ENCODE measurements around the gene GLP2R.

GLP2R gene

GRCh38 chr17:9798724-9799123 lies 27.0 kb upstream of the GLP2R start:
- no peaks in the 10 kb centered on the region for H3K4me1 ChIP-seq (ENCODE audit: control insufficient read depth, insufficient read depth, low read length)
- H3K27me3 ChIP-seq (ENCODE audit: control insufficient read depth, insufficient read depth, low read length), result no peaks in the 10 kb centered on the region
- no peaks in the 10 kb centered on the region for H3K9me3 ChIP-seq (replicated peaks; ENCODE audit: low read length)
- H3K4me3 ChIP-seq (ENCODE audit: low read length), result no peak overlapping the region
- H3K9ac ChIP-seq (ENCODE audit: low read depth, low read length), result no peak overlapping the region
- no peaks in the 10 kb centered on the region for H3K36me3 ChIP-seq (ENCODE audit: insufficient read depth, low read length)
- H3K4me2 ChIP-seq (ENCODE audit: low read length), result no peak overlapping the region

GRCh38 chr17:9801505-9801904 lies 24.2 kb upstream of the GLP2R start:
- no peaks in the 10 kb centered on the region for H3K27me3 ChIP-seq (ENCODE audit: control insufficient read depth, insufficient read depth, low read length)
- H3K9me3 ChIP-seq (replicated peaks; ENCODE audit: low read length), result no peaks in the 10 kb centered on the region
- no peaks in the 10 kb centered on the region for H3K4me1 ChIP-seq (ENCODE audit: control insufficient read depth, insufficient read depth, low read length)
- H3K4me3 ChIP-seq (ENCODE audit: low read length), result no peak overlapping the region
- H3K9ac ChIP-seq (ENCODE audit: low read depth, low read length), result no peak overlapping the region
- H3K36me3 ChIP-seq (ENCODE audit: insufficient read depth, low read length), result no peaks in the 10 kb centered on the region
- no peak overlapping the region for H3K4me2 ChIP-seq (ENCODE audit: low read length)

GRCh38 chr17:9802294-9802693 lies 23.4 kb upstream of the GLP2R start:
- Histone ChIP-seq H3K4me2 (ENCODE audit: low read length) (no peak overlapping the region), H3K4me1 (ENCODE audit: control insufficient read depth, insufficient read depth, low read length) (no peaks in the 10 kb centered on the region), H3K4me3 (ENCODE audit: low read length) (no peak overlapping the region), H3K36me3 (ENCODE audit: insufficient read depth, low read length) (no peaks in the 10 kb centered on the region), H3K9me3 (replicated peaks; ENCODE audit: low read length) (no peaks in the 10 kb centered on the region), H3K9ac (ENCODE audit: low read depth, low read length) (no peak overlapping the region), H3K27me3 (ENCODE audit: control insufficient read depth, insufficient read depth, low read length) (no peaks in the 10 kb centered on the region)

- no peak overlapping the region for H3K4me2 ChIP-seq (ENCODE audit: low read length)
- H3K36me3 ChIP-seq (ENCODE audit: insufficient read depth, low read length), result no peaks in the 10 kb centered on the region
- no peaks in the 10 kb centered on the region for H3K4me1 ChIP-seq (ENCODE audit: control insufficient read depth, insufficient read depth, low read length)
- no peak overlapping the region for H3K9ac ChIP-seq (ENCODE audit: low read depth, low read length)
- no peaks in the 10 kb centered on the region for H3K27me3 ChIP-seq (ENCODE audit: control insufficient read depth, insufficient read depth, low read length)
- H3K4me3 ChIP-seq (ENCODE audit: low read length), result no peak overlapping the region
- H3K9me3 ChIP-seq (replicated peaks; ENCODE audit: low read length), result no peaks in the 10 kb centered on the region
These were observed 23.0 kb upstream of the GLP2R start for GRCh38 chr17:9802697-9803096.

- no peaks in the 10 kb centered on the region for H3K27me3 ChIP-seq (ENCODE audit: control insufficient read depth, insufficient read depth, low read length)
- no peak overlapping the region for H3K9ac ChIP-seq (ENCODE audit: low read depth, low read length)
- H3K4me2 ChIP-seq (ENCODE audit: low read length), result no peak overlapping the region
- no peaks in the 10 kb centered on the region for H3K9me3 ChIP-seq (replicated peaks; ENCODE audit: low read length)
- no peak overlapping the region for H3K4me3 ChIP-seq (ENCODE audit: low read length)
- no peaks in the 10 kb centered on the region for H3K4me1 ChIP-seq (ENCODE audit: control insufficient read depth, insufficient read depth, low read length)
- no peaks in the 10 kb centered on the region for H3K36me3 ChIP-seq (ENCODE audit: insufficient read depth, low read length)
These were observed 20.0 kb upstream of the GLP2R start for GRCh38 chr17:9805769-9806168.

GRCh38 chr17:9806699-9807098 lies 19.0 kb upstream of the GLP2R start:
- H3K36me3 ChIP-seq (ENCODE audit: insufficient read depth, low read length), result no peaks in the 10 kb centered on the region
- no peak overlapping the region for H3K4me2 ChIP-seq (ENCODE audit: low read length)
- no peaks in the 10 kb centered on the region for H3K27me3 ChIP-seq (ENCODE audit: control insufficient read depth, insufficient read depth, low read length)
- no peak overlapping the region for H3K9ac ChIP-seq (ENCODE audit: low read depth, low read length)
- no peaks in the 10 kb centered on the region for H3K4me1 ChIP-seq (ENCODE audit: control insufficient read depth, insufficient read depth, low read length)
- no peaks in the 10 kb centered on the region for H3K9me3 ChIP-seq (replicated peaks; ENCODE audit: low read length)
- no peak overlapping the region for H3K4me3 ChIP-seq (ENCODE audit: low read length)

- no peaks in the 10 kb centered on the region for H3K36me3 ChIP-seq (ENCODE audit: insufficient read depth, low read length)
- H3K9ac ChIP-seq (ENCODE audit: low read depth, low read length), result no peak overlapping the region
- no peak overlapping the region for H3K4me3 ChIP-seq (ENCODE audit: low read length)
- H3K27me3 ChIP-seq (ENCODE audit: control insufficient read depth, insufficient read depth, low read length), result no peaks in the 10 kb centered on the region
- H3K4me2 ChIP-seq (ENCODE audit: low read length), result no peak overlapping the region
- H3K4me1 ChIP-seq (ENCODE audit: control insufficient read depth, insufficient read depth, low read length), result no peaks in the 10 kb centered on the region
- H3K9me3 ChIP-seq (replicated peaks; ENCODE audit: low read length), result no peaks in the 10 kb centered on the region
These were observed 16.3 kb upstream of the GLP2R start for GRCh38 chr17:9809409-9809808.

GRCh38 chr17:9810100-9810949 lies 15.4 kb upstream of the GLP2R start:
- H3K27me3 ChIP-seq (ENCODE audit: control insufficient read depth, insufficient read depth, low read length), result no peaks in the 10 kb centered on the region
- no peaks in the 10 kb centered on the region for H3K36me3 ChIP-seq (ENCODE audit: insufficient read depth, low read length)
- H3K4me3 ChIP-seq (ENCODE audit: low read length), result no peak overlapping the region
- no peak overlapping the region for H3K4me2 ChIP-seq (ENCODE audit: low read length)
- H3K4me1 ChIP-seq (ENCODE audit: control insufficient read depth, insufficient read depth, low read length), result no peaks in the 10 kb centered on the region
- H3K9ac ChIP-seq (ENCODE audit: low read depth, low read length), result no peak overlapping the region
- no peaks in the 10 kb centered on the region for H3K9me3 ChIP-seq (replicated peaks; ENCODE audit: low read length)

GRCh38 chr17:9811086-9811485 lies 14.6 kb upstream of the GLP2R start:
- Histone ChIP-seq H3K9me3 (replicated peaks; ENCODE audit: low read length) (no peaks in the 10 kb centered on the region), H3K27me3 (ENCODE audit: control insufficient read depth, insufficient read depth, low read length) (no peaks in the 10 kb centered on the region), H3K4me2 (ENCODE audit: low read length) (no peak overlapping the region), H3K4me1 (ENCODE audit: control insufficient read depth, insufficient read depth, low read length) (no peaks in the 10 kb centered on the region), H3K9ac (ENCODE audit: low read depth, low read length) (no peak overlapping the region), H3K4me3 (ENCODE audit: low read length) (no peak overlapping the region), H3K36me3 (ENCODE audit: insufficient read depth, low read length) (no peaks in the 10 kb centered on the region)

GRCh38 chr17:9811537-9811936 lies 14.2 kb upstream of the GLP2R start:
- Histone ChIP-seq H3K9ac (ENCODE audit: low read depth, low read length) (no peak overlapping the region), H3K36me3 (ENCODE audit: insufficient read depth, low read length) (no peaks in the 10 kb centered on the region), H3K4me3 (ENCODE audit: low read length) (no peak overlapping the region), H3K9me3 (replicated peaks; ENCODE audit: low read length) (no peaks in the 10 kb centered on the region), H3K4me1 (ENCODE audit: control insufficient read depth, insufficient read depth, low read length) (no peaks in the 10 kb centered on the region), H3K27me3 (ENCODE audit: control insufficient read depth, insufficient read depth, low read length) (no peaks in the 10 kb centered on the region), H3K4me2 (ENCODE audit: low read length) (no peak overlapping the region)

GRCh38 chr17:9813166-9813565 lies 12.6 kb upstream of the GLP2R start:
- no peaks in the 10 kb centered on the region for H3K4me1 ChIP-seq (ENCODE audit: control insufficient read depth, insufficient read depth, low read length)
- H3K4me2 ChIP-seq (ENCODE audit: low read length), result no peak overlapping the region

GRCh38 chr17:9814337-9814945 lies 11.3 kb upstream of the GLP2R start:
- no peaks in the 10 kb centered on the region for H3K9me3 ChIP-seq (replicated peaks; ENCODE audit: low read length)
- no peaks in the 10 kb centered on the region for H3K4me1 ChIP-seq (ENCODE audit: control insufficient read depth, insufficient read depth, low read length)
- no peak overlapping the region for H3K4me2 ChIP-seq (ENCODE audit: low read length)
- no peak overlapping the region for H3K4me3 ChIP-seq (ENCODE audit: low read length)
- no peaks in the 10 kb centered on the region for H3K36me3 ChIP-seq (ENCODE audit: insufficient read depth, low read length)
- no peaks in the 10 kb centered on the region for H3K27me3 ChIP-seq (ENCODE audit: control insufficient read depth, insufficient read depth, low read length)
- H3K9ac ChIP-seq (ENCODE audit: low read depth, low read length), result no peak overlapping the region

More at GRCh38 chr17:9813166-9813565, 12.6 kb upstream of the GLP2R start:
- Histone ChIP-seq H3K9me3 (replicated peaks; ENCODE audit: low read length) (no peaks in the 10 kb centered on the region), H3K9ac (ENCODE audit: low read depth, low read length) (no peak overlapping the region), H3K4me3 (ENCODE audit: low read length) (no peak overlapping the region), H3K27me3 (ENCODE audit: control insufficient read depth, insufficient read depth, low read length) (no peaks in the 10 kb centered on the region), H3K36me3 (ENCODE audit: insufficient read depth, low read length) (no peaks in the 10 kb centered on the region)

Data from skeletal muscle satellite cell (primary cell).